Measurements from ENCODE around the gene MAGEB4.
"Not testable (repeated sequence)": the region's sequence is repeated elsewhere in the genome, so short reads cannot be mapped to it uniquely, and the experiment has no call there.

MAGEB4 gene, protein sequence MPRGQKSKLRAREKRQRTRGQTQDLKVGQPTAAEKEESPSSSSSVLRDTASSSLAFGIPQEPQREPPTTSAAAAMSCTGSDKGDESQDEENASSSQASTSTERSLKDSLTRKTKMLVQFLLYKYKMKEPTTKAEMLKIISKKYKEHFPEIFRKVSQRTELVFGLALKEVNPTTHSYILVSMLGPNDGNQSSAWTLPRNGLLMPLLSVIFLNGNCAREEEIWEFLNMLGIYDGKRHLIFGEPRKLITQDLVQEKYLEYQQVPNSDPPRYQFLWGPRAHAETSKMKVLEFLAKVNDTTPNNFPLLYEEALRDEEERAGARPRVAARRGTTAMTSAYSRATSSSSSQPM

DNA sequence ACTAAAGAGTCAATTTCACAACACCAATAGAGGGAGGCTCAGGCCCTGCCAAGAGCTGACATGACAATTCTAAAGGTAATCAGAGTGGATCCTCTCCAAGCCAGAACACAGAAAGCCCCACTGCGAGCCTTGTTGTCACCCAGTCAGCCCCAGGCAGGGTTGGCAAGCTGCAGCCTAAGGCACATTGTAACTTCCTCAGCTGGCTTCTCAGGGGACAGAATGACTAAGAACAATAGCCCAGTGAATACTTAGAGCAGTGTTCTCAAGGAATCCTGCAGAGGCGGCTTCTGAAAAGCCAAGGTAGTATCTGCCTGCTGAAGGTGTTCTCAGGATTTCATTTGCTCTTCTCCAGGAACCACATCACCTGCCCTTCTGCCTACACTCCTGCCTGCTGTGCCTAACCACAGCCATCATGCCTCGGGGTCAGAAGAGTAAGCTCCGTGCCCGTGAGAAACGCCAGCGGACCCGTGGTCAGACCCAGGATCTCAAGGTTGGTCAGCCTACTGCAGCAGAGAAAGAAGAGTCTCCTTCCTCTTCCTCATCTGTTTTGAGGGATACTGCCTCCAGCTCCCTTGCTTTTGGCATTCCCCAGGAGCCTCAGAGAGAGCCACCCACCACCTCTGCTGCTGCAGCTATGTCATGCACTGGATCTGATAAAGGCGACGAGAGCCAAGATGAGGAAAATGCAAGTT is at the start of gene MAGEB4:
TSS of gene MAGEB4 (plus strand) at position 277 of the 692 bp plus-strand sequence. CDS start at position 413, 136 bp downstream.
- no peak for DNase-seq

DNA sequence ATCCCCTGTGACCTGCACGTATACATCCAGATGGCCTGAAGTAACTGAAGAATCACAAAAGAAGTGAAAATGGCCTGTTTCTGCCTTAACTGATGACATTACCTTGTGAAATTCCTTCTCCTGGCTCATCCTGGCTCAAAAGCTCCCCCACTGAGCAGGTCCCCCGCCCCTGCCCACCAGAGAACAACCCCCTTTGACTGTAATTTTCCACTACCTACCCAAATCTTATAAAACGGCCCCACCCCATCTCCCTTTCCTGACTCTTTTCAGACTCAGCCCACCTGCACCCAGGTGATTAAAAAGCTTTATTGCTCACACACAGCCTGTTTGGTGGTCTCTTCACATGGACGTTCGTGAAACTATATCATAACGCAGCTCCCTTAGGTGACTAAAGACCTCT is 47.9 kb upstream of the MAGEB4 start:
- DNase-seq, result not testable (repeated sequence)

DNA sequence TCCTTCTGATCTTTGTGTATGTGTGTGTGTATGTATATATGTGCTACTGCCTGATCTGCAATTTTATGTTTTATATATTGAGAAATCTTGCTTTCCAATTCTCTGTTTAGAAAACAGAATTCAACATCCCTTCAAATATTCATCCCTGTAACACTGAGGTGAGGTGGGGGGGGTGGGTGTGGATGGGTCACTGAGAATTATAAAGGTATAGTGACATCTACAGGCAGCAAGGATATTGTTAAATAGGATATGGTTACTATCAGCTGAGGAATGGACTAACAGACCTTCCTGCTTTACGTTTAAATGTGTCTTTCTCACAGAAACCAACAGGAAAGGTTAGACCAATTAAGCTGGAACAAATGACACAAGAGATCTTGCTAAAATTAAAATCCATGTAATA is 45.5 kb upstream of the MAGEB4 start:
- DNase-seq, result no peak

GRCh38 chrX:30212172-30212571 is 29.6 kb upstream of the MAGEB4 start:
- no peak for DNase-seq

DNA sequence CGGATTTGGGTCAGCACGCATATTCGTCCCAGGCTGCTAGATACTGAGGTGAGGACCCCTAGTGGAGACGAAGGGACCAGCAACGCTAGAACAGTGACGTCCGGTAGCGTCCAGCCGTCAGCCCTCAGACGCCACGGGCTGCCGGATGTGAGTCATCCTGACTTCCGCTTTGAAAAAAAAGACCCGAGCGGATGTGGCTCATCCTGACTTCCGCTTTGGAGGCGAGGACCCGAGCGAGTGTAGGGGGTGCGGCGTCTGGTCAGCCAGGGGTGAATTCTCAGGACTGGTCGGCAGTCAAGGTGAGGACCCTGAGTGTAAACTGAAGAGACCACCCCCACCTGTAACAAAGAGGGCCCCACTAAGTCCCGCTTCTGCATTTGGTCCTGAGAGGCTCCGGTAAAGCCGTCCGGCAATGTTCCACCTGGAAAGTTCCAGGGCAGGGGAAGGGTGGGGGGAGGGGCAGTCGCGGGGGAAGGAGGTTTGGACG is 26.4 kb upstream of the MAGEB4 start, which contains the start of gene MAGEB2:
TSS of gene MAGEB2 (plus strand) at position 207 of the 487 bp plus-strand sequence. CDS start 3,018 bp downstream, outside the sequence.
- no peak for DNase-seq

GRCh38 chrX:30217465-30217864 is 24.3 kb upstream of the MAGEB4 start:
- DNase-seq, result no peak

DNA sequence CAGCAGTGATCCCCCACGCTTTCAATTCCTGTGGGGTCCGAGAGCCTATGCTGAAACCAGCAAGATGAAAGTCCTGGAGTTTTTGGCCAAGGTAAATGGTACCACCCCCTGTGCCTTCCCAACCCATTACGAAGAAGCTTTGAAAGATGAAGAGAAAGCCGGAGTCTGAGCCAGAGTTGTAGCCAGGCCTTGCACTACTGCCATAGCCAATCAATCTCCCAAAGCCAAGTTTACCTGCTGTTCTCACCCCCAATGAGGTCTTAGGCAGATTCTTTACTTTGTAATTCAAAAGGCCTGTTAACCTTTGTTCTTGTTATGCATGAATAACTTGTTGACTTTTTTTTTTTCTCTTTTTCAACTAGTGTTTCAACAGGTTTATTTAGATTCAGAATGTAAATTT is 22.4 kb upstream of the MAGEB4 start:
- DNase-seq, result no peak

DNA sequence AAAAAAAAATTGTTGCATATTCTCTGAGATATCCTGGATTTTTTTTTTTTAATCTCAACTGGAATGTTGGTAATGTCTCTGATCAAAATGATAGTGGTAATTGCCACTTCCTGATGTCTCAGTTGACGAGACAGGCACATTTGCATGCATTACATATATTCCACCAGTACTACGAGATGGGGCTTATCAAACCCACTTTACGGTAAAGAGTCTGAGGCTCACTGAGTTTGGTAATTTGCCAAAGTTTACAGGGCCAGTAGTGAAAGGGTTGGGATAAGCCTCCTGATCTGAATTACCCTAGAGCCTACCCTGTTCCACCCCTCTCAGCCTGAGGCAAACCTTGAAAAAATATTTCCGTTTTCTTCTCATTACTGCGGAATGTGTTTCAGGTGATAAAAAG is 21.1 kb upstream of the MAGEB4 start:
- DNase-seq, result no peak

- DNase-seq, result no peak
Observed at GRCh38 chrX:30224536-30224935, 17.3 kb upstream of the MAGEB4 start.

GRCh38 chrX:30228526-30228925 is 13.3 kb upstream of the MAGEB4 start:
- DNase-seq, result no peak

DNA sequence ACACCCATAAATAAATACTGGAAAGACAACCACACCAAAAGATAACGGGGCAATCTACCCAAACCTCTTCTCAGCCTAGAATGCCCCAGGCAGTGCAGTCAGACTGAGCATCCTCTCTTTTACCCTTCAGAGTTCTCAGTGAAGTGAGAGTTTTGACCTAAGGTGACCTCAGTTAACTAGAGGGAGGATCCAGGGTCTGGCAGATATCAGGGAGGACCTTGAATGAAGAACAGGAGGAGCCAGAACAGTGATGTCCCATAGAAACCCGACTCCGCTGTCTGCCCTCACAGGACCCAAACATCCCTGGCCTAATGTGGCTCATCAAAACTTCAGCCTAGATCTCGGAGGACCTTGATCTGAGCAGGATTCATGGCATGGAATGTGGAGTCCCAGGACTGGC is 11.4 kb upstream of the MAGEB4 start, which contains the start of gene MAGEB3:
TSS of gene MAGEB3 (plus strand) at position 263 of the 400 bp plus-strand sequence. CDS start 5,268 bp downstream, outside the sequence.
- DNase-seq, result no peak

- no peak for DNase-seq
Observed at GRCh38 chrX:30246769-30247489, 5.1 kb downstream of the MAGEB4 start, which contains the start of gene MAGEB1. MAGEB1 (plus strand) TSS chrX:30247146; CDS start chrX:30250494, 3,348 bp downstream.

DNA sequence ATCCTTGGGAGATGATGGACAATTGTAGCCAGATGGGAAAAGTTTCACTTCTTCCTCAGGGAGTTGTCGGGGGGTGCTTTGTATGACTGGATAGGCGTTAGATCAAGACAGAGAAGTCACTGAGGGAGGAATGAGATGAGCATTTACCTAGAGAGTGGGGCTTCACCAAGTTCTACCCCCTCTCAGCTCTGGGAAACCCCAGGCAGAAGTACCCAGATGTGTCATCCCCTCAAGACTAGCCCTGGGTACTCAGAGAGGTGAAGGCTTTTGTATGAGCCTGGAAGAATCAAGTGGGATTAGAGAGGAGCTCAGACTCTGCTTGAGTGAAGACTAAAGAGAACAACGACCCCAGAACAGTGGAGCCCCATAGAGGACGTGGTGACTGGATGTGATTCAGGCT is 7.1 kb downstream of the MAGEB4 start:
- no peak for DNase-seq

DNA sequence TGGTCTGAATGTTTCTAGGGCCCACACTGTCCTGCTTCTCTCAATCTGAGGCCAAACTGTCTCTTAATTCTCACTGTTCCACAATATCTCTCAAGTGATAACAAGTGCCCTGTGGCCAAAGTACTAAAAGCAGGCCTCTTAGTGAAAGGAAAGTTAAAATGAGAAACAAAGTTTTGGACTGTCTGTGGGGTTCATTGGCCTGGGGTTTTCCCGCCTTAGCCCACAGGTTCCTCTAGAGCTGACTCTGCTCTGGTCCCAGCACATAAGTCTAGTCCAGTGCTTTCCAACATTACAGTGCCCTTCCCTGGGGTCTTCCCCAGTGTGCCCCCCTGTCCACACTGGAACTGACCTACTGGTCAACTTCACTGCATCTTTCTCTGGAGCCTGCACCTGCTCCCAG is 11.5 kb downstream of the MAGEB4 start:
- DNase-seq, result no peak

DNA sequence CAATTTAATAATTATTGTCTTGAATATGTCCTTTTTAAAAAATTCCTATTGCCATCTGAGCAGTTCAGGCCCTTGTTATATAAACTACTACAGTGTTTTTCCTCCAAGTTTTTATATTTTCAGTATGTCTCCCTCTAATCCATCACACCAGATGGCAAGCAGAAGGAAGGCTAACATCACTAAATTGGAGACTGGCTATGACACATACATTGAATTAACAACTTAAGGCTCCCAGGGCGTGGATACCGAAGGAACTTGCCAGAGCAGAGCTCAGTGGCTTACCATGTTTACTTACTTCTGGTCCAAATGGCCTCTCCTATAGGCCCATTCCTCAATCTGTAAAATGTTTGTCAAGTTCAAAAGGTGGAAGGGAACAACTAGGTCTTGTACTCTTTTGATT is 18.1 kb downstream of the MAGEB4 start:
- no peak for DNase-seq

- DNase-seq, result no peak
Observed at GRCh38 chrX:30261012-30261411, 19.2 kb downstream of the MAGEB4 start.

DNA sequence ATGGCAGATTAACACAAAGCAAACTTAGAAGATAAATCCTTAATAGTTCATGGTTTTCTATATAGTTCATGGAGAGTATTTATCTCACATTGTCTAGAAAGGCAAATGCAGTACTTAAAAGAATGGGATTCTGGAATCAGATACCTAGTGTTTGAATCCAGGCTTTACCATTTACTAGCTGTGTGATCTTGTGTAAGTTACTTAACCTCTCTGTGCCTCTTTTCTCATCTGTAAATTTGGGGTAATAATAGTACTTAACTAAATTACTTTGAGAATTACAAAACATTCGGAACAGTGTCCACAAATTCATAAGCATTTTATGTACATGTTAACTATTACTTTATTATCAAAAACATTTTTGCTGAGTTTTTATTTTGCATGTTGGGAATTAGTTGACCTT is 21.0 kb downstream of the MAGEB4 start:
- DNase-seq, result no peak

DNA sequence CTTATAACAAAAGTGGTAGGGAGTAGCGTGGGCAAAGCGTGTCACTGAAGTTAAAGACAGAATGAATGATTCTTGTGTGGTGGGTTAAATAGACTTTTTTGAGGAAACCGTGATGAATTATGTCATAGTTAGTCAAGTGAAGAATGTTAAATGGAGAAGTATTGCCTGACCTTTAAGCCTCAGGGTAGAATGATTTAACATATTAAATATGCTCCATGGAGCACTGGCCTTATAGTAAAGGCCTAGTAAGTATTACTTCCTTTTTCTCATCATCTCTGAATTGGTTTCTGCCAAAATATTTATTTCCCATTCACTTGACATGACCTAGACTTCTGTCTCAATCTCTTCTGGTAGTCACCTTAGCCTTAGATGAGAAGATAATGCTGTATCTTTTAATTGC is 28.8 kb downstream of the MAGEB4 start:
- DNase-seq, result no peak

- no peak for DNase-seq
Observed at GRCh38 chrX:30275498-30275897, 33.7 kb downstream of the MAGEB4 start.

GRCh38 chrX:30278365-30278764 is 36.6 kb downstream of the MAGEB4 start:
- no peak for DNase-seq

- DNase-seq, result no peak
Observed at GRCh38 chrX:30280428-30280827, 38.6 kb downstream of the MAGEB4 start.

GRCh38 chrX:30282527-30282926 is 40.7 kb downstream of the MAGEB4 start:
- DNase-seq, result no peak
